Activated naive CD8-positive, alpha-beta T cell treated with anti-CD3 and anti-CD28 coated beads, Interleukin-2, amount 50 U/mL, for 24 hours (primary cell): Measurements from ENCODE around the gene MARK3.

Source experiments
- ATAC-seq: fragments of 150-1000 bp; cut with Tn5 transposase; one replicate; pipeline ENCODE4 v1.10.0; 2021
- DNase-seq: peaks from one replicate; pipeline ENCODE4 v3.0.0; 2021
- H3K27ac Mint-ChIP-seq: one replicate; pipeline ENCODE4 v1.8.0; 2021; ENCODE audit warnings: mild to moderate bottlenecking, mixed read lengths
- H3K27me3 Mint-ChIP-seq: one replicate; pipeline ENCODE4 v1.8.0; 2021; ENCODE audit warnings: mixed read lengths
- H3K36me3 Mint-ChIP-seq: one replicate; pipeline ENCODE4 v1.8.0; 2021; ENCODE audit warnings: low read depth, mixed read lengths
- H3K4me1 Mint-ChIP-seq: one replicate; pipeline ENCODE4 v1.8.0; 2021; ENCODE audit warnings: mixed read lengths
- H3K4me3 Mint-ChIP-seq: one replicate; pipeline ENCODE4 v1.8.0; 2021; ENCODE audit warnings: mild to moderate bottlenecking, moderate library complexity, mixed read lengths
- H3K9me3 Mint-ChIP-seq: one replicate; pipeline ENCODE4 v1.8.0; 2021; ENCODE audit warnings: mixed read lengths

MARK3 gene

GRCh38 chr14:103428723-103429556, 43.7 kb downstream of the MARK3 start:
- Mint-ChIP-seq H3K27me3 (no peaks in the 10 kb centered on the region), H3K4me3 (no peak overlapping the region)
- ATAC-seq = peak; percentile 67

GRCh38 chr14:103430358-103430757, 45.1 kb downstream of the MARK3 start:
- Mint-ChIP-seq H3K4me1 (peaks cover 44% of the 10 kb centered on the region), H3K36me3 (peaks cover 15% of the 10 kb centered on the region), H3K27me3 (no peaks in the 10 kb centered on the region), H3K4me3 (no peak overlapping the region), H3K27ac (no peak overlapping the region), H3K9me3 (no peaks in the 10 kb centered on the region)
- no peak for ATAC-seq
- DNase-seq = no peak

More at GRCh38 chr14:103428723-103429556, 43.7 kb downstream of the MARK3 start:
- peak overlapping the region; percentile 73 for H3K27ac Mint-ChIP-seq
- DNase-seq = no peak
- H3K36me3 Mint-ChIP-seq = peaks cover 14% of the 10 kb centered on the region
- H3K4me1 Mint-ChIP-seq = peaks cover 49% of the 10 kb centered on the region
- no peaks in the 10 kb centered on the region for H3K9me3 Mint-ChIP-seq

- ATAC-seq (no peak), DNase-seq (no peak)
- Mint-ChIP-seq H3K4me3 (no peak overlapping the region), H3K9me3 (no peaks in the 10 kb centered on the region), H3K36me3 (peaks cover 18% of the 10 kb centered on the region), H3K27me3 (no peaks in the 10 kb centered on the region), H3K4me1 (peaks cover 28% of the 10 kb centered on the region), H3K27ac (no peak overlapping the region)
Measured at GRCh38 chr14:103432627-103433026, 47.4 kb downstream of the MARK3 start.

- DNase-seq (no peak), ATAC-seq (no peak)
- no peaks in the 10 kb centered on the region for H3K9me3 Mint-ChIP-seq
- no peaks in the 10 kb centered on the region for H3K27me3 Mint-ChIP-seq
- no peak overlapping the region for H3K27ac Mint-ChIP-seq
- H3K36me3 Mint-ChIP-seq = peaks cover 25% of the 10 kb centered on the region
- no peak overlapping the region for H3K4me3 Mint-ChIP-seq
- peaks cover 14% of the 10 kb centered on the region for H3K4me1 Mint-ChIP-seq
Measured at GRCh38 chr14:103433916-103434563, 48.8 kb downstream of the MARK3 start.

GRCh38 chr14:103434868-103435442, 49.7 kb downstream of the MARK3 start:
- ATAC-seq (no peak), DNase-seq (no peak)
- peaks cover 7% of the 10 kb centered on the region for H3K4me1 Mint-ChIP-seq
- no peak overlapping the region for H3K27ac Mint-ChIP-seq
- peaks cover 29% of the 10 kb centered on the region for H3K36me3 Mint-ChIP-seq
- no peaks in the 10 kb centered on the region for H3K9me3 Mint-ChIP-seq
- H3K4me3 Mint-ChIP-seq = no peak overlapping the region
- H3K27me3 Mint-ChIP-seq = no peaks in the 10 kb centered on the region

GRCh38 chr14:103436533-103436932, 51.3 kb downstream of the MARK3 start:
- H3K27ac Mint-ChIP-seq = no peak overlapping the region
- DNase-seq = no peak
- no peak overlapping the region for H3K4me3 Mint-ChIP-seq
- ATAC-seq = no peak
- no peaks in the 10 kb centered on the region for H3K27me3 Mint-ChIP-seq
- no peaks in the 10 kb centered on the region for H3K9me3 Mint-ChIP-seq
- H3K4me1 Mint-ChIP-seq = peaks cover 2% of the 10 kb centered on the region
- peaks cover 28% of the 10 kb centered on the region for H3K36me3 Mint-ChIP-seq

GRCh38 chr14:103442288-103442687, 57.1 kb downstream of the MARK3 start:
- Mint-ChIP-seq H3K36me3 (peaks cover 29% of the 10 kb centered on the region), H3K9me3 (no peaks in the 10 kb centered on the region), H3K4me3 (no peak overlapping the region), H3K27me3 (no peaks in the 10 kb centered on the region), H3K4me1 (peaks cover 28% of the 10 kb centered on the region), H3K27ac (no peak overlapping the region)
- no peak for ATAC-seq
- no peak for DNase-seq

GRCh38 chr14:103443111-103443510, 57.9 kb downstream of the MARK3 start:
- Mint-ChIP-seq H3K4me3 (no peak overlapping the region), H3K4me1 (peaks cover 34% of the 10 kb centered on the region), H3K36me3 (peaks cover 25% of the 10 kb centered on the region), H3K27ac (no peak overlapping the region), H3K27me3 (no peaks in the 10 kb centered on the region), H3K9me3 (no peaks in the 10 kb centered on the region)
- ATAC-seq (no peak), DNase-seq (no peak)

- DNase-seq (no peak), ATAC-seq (no peak)
- Mint-ChIP-seq H3K36me3 (peaks cover 15% of the 10 kb centered on the region), H3K4me1 (peaks cover 34% of the 10 kb centered on the region), H3K9me3 (no peaks in the 10 kb centered on the region), H3K27me3 (no peaks in the 10 kb centered on the region), H3K27ac (no peak overlapping the region), H3K4me3 (no peak overlapping the region)
Measured at GRCh38 chr14:103444837-103445524, 59.8 kb downstream of the MARK3 start.

- no peak for ATAC-seq
- Mint-ChIP-seq H3K4me3 (no peak overlapping the region), H3K9me3 (no peaks in the 10 kb centered on the region), H3K27ac (no peak overlapping the region), H3K4me1 (peaks cover 34% of the 10 kb centered on the region), H3K27me3 (no peaks in the 10 kb centered on the region), H3K36me3 (peaks cover 14% of the 10 kb centered on the region)
- no peak for DNase-seq
Measured at GRCh38 chr14:103445806-103446205, 60.6 kb downstream of the MARK3 start.

- H3K27me3 Mint-ChIP-seq = no peaks in the 10 kb centered on the region
- no peak overlapping the region for H3K4me3 Mint-ChIP-seq
- no peak for ATAC-seq
- H3K4me1 Mint-ChIP-seq = peaks cover 32% of the 10 kb centered on the region
- H3K9me3 Mint-ChIP-seq = no peaks in the 10 kb centered on the region
- H3K27ac Mint-ChIP-seq = no peak overlapping the region
- DNase-seq = no peak
- peaks cover 19% of the 10 kb centered on the region for H3K36me3 Mint-ChIP-seq
Measured at GRCh38 chr14:103448097-103448496, 62.9 kb downstream of the MARK3 start.

- Mint-ChIP-seq H3K27me3 (no peaks in the 10 kb centered on the region), H3K9me3 (no peaks in the 10 kb centered on the region), H3K4me1 (peaks cover 27% of the 10 kb centered on the region), H3K27ac (no peak overlapping the region), H3K36me3 (peaks cover 14% of the 10 kb centered on the region), H3K4me3 (no peak overlapping the region)
- ATAC-seq (no peak), DNase-seq (no peak)
Measured at GRCh38 chr14:103449634-103450161, 64.5 kb downstream of the MARK3 start.

GRCh38 chr14:103450416-103450815, 65.2 kb downstream of the MARK3 start:
- Mint-ChIP-seq H3K4me1 (peaks cover 26% of the 10 kb centered on the region), H3K4me3 (no peak overlapping the region), H3K27ac (no peak overlapping the region), H3K9me3 (no peaks in the 10 kb centered on the region), H3K27me3 (no peaks in the 10 kb centered on the region), H3K36me3 (peaks cover 14% of the 10 kb centered on the region)
- ATAC-seq (no peak), DNase-seq (no peak)

- H3K4me1 Mint-ChIP-seq = peaks cover 22% of the 10 kb centered on the region
- no peak for ATAC-seq
- H3K27ac Mint-ChIP-seq = no peak overlapping the region
- no peak overlapping the region for H3K4me3 Mint-ChIP-seq
- no peak for DNase-seq
- peaks cover 19% of the 10 kb centered on the region for H3K36me3 Mint-ChIP-seq
- no peaks in the 10 kb centered on the region for H3K9me3 Mint-ChIP-seq
- no peaks in the 10 kb centered on the region for H3K27me3 Mint-ChIP-seq
Measured at GRCh38 chr14:103451401-103451800, 66.2 kb downstream of the MARK3 start.
